ENCODE data around the gene SMU1. TPM values are rescaled to one million over a fixed set of nuclear protein-coding genes. Genes with fewer than 3 reads are reported as not detected.

SMU1 gene
- total RNA-seq, 4 donors from 2014 or later = 12.8 to 18.1 (median 15.8) TPM

- TF ChIP-seq CTCF (IDR thresholded peaks at IDR 0.05; ENCODE audit: low read depth) = no peak
Observed at GRCh38 chr9:33117306-33117705, 40.8 kb upstream of the SMU1 start.

GRCh38 chr9:33116860-33117259, 40.4 kb upstream of the SMU1 start:
- TF ChIP-seq CTCF (IDR thresholded peaks at IDR 0.05; ENCODE audit: low read depth) = no peak

GRCh38 chr9:33114746-33115145, 38.3 kb upstream of the SMU1 start:
- no peak for TF ChIP-seq CTCF (IDR thresholded peaks at IDR 0.05; ENCODE audit: low read depth)

- TF ChIP-seq CTCF (IDR thresholded peaks at IDR 0.05; ENCODE audit: low read depth) = no peak
Observed at GRCh38 chr9:33113799-33114547, 37.5 kb upstream of the SMU1 start.

- no peak for TF ChIP-seq CTCF (IDR thresholded peaks at IDR 0.05; ENCODE audit: low read depth)
Observed at GRCh38 chr9:33112094-33112493, 35.6 kb upstream of the SMU1 start.

- no peak for TF ChIP-seq CTCF (IDR thresholded peaks at IDR 0.05; ENCODE audit: low read depth)
Observed at GRCh38 chr9:33111631-33112030, 35.2 kb upstream of the SMU1 start.

- no peak for TF ChIP-seq CTCF (IDR thresholded peaks at IDR 0.05; ENCODE audit: low read depth)
Observed at GRCh38 chr9:33110686-33111085, 34.2 kb upstream of the SMU1 start.

Data from subcutaneous adipose tissue (tissue), 4 donors.